PC-9 (cell line): ENCODE results near the gene FAM72B. TPM values are rescaled to one million over a fixed set of nuclear protein-coding genes. Genes with fewer than 3 reads are reported as not detected.
"Not testable (repeated sequence)": the region's sequence is repeated elsewhere in the genome, so short reads cannot be mapped to it uniquely, and the experiment has no call there.

ENCODE experiments used
- BruUV-seq: library from RNA; stranded (reverse); fragments of 400-500 nt; replicated peaks from 2 replicates; lab custom pipeline; 2021; lab: Mats Ljungman, UMichigan
- CTCF ChIA-PET: fragments of 300-600 bp; sonication (Branson Sonifier 250); formaldehyde crosslinking; loops from one replicate; lab custom pipeline; 2022; ENCODE audit warnings: antibody characterized with exemption; lab: Charles Lee
- POLR2A ChIA-PET: fragments of 300-600 bp; sonication (Branson Sonifier 250); formaldehyde crosslinking; loops from one replicate; lab custom pipeline; 2022; ENCODE audit warnings: antibody characterized with exemption; ENCODE audit not compliant: unreplicated experiment; lab: Charles Lee
- DNase-seq, 2 experiments: peaks; one replicate each; pipeline versions ENCODE4 v3.0.0 to v3.0.0-alpha.2; 2015 to 2022; ENCODE audit warnings: mixed read lengths in 1 of 2
- H2AFZ ChIP-seq: fragments of 200-600 bp; sonication (generic); 2 replicates; pipeline ENCODE4 v1.8.1; 2017; ENCODE audit warnings: antibody characterized with exemption
- H3F3A ChIP-seq: fragments of 200-600 bp; sonication (generic); 2 replicates; pipeline ENCODE4 v1.8.1; 2017; ENCODE audit warnings: antibody characterized with exemption, mild to moderate bottlenecking, low read depth; ENCODE audit not compliant: insufficient read depth
- H3K27ac ChIP-seq: fragments of 200-600 bp; sonication (generic); 2 replicates; pipeline ENCODE4 v1.6.1; 2016; ENCODE audit warnings: mixed run types
- H3K27me3 ChIP-seq: fragments of 200-600 bp; sonication (generic); 2 replicates; pipeline ENCODE4 v1.6.1; 2016; ENCODE audit warnings: low read depth, mixed run types; ENCODE audit not compliant: insufficient read depth
- H3K36me3 ChIP-seq: fragments of 200-600 bp; sonication (generic); 2 replicates; pipeline ENCODE4 v1.6.1; 2016; ENCODE audit warnings: low read depth, mixed run types
- H3K4me1 ChIP-seq: fragments of 200-600 bp; sonication (generic); replicated peaks from 2 replicates; pipeline ENCODE4 v1.6.1; 2016; ENCODE audit warnings: mixed run types; ENCODE audit not compliant: insufficient read depth
- H3K4me2 ChIP-seq: fragments of 200-600 bp; sonication (generic); 2 replicates; pipeline ENCODE4 v1.6.1; 2017; ENCODE audit warnings: mixed run types
- H3K4me3 ChIP-seq: fragments of 200-600 bp; sonication (generic); 2 replicates; pipeline ENCODE4 v1.6.1; 2016; ENCODE audit warnings: mixed run types
- H3K79me2 ChIP-seq: fragments of 200-600 bp; sonication (generic); 2 replicates; pipeline ENCODE4 v1.6.1; 2017; ENCODE audit warnings: low read depth, mixed run types
- H3K9me2 ChIP-seq: fragments of 200-600 bp; sonication (generic); 2 replicates; pipeline ENCODE4 v1.8.1; 2017; ENCODE audit warnings: mild to moderate bottlenecking; ENCODE audit not compliant: insufficient read depth
- H3K9me3 ChIP-seq: fragments of 200-600 bp; sonication (generic); 2 replicates; pipeline ENCODE4 v1.8.1; 2016; ENCODE audit warnings: low read depth; ENCODE audit not compliant: insufficient read depth
- H4K20me1 ChIP-seq: fragments of 200-600 bp; sonication (generic); 2 replicates; pipeline ENCODE4 v1.8.1; 2017; ENCODE audit not compliant: insufficient read depth
- intact Hi-C: fragments of 100-400 bp; cut with micrococcal nuclease; formaldehyde crosslinking; loops from one replicate; pipeline ENCODE4 v1.10.0; 2022; ENCODE audit not compliant: unreplicated experiment
- total RNA-seq: library from RNA; stranded (reverse); gene quantifications from 2 replicates; pipeline ENCODE4 v1.2.3, GENCODE V29; 2021

Gene FAM72B
- total RNA-seq, 1 experiment from 2014 or later, result 19.4 TPM

DNA sequence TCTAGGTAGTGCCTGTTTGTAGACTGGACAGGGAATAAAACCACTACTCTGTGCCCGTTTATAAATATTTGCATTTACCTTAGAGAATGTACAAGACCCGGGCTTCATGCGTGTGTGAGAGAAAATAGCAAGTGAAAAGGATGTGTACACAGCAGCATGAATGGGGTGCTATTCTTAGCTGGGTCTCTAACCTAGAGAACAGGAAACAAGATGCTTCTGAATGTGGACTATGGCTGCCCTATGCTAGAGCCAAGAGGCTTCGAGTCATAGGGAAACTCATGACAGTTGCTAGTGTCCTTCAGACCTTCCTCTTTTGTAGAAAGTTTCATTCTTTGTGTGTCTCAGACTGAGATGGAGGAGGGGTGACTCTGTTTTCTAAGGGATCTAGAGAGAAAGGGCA, 40.6 kb upstream of the FAM72B start:
- H3K27ac ChIP-seq, DNase-seq, H3K27me3 ChIP-seq, H3K36me3 ChIP-seq, H3K4me3 ChIP-seq, intact Hi-C loops, CTCF ChIA-PET, BruUV-seq, H3K9me2 ChIP-seq, H3K9me3 ChIP-seq, H4K20me1 ChIP-seq, H3F3A ChIP-seq, H3K4me2 ChIP-seq, H2AFZ ChIP-seq, H3K79me2 ChIP-seq, H3K4me1 ChIP-seq, POLR2A ChIA-PET: not testable (repeated sequence)

DNA sequence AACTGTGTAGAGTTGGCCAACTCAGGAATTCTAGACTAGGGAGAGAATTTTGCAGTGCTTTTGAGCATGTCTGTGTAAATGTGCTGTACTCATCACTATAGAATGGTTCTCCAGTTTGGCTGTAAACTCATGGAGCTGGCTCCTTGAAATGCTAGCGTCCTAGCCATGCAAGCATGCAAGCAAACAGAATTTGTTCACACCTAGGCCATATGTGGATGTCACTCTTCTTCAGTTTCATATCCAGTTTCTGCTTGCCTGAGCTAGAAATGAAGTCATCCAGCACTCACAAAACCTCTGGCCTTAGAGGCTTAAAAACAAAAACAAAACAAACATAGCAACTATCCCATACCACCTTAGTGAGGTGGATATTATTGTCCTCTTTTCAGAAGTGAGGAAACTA, 37.6 kb upstream of the FAM72B start:
- H3K9me3 ChIP-seq, H3K9me2 ChIP-seq, H3K27me3 ChIP-seq, H3F3A ChIP-seq, H3K27ac ChIP-seq, CTCF ChIA-PET, BruUV-seq, intact Hi-C loops, H4K20me1 ChIP-seq, POLR2A ChIA-PET, H3K4me2 ChIP-seq, H3K36me3 ChIP-seq, H2AFZ ChIP-seq, H3K4me3 ChIP-seq, H3K4me1 ChIP-seq: not testable (repeated sequence)
- DNase-seq, result peak in 1 of 2 experiments; percentile 15
- peaks cover 10% of the 10 kb centered on the region for H3K79me2 ChIP-seq

DNA sequence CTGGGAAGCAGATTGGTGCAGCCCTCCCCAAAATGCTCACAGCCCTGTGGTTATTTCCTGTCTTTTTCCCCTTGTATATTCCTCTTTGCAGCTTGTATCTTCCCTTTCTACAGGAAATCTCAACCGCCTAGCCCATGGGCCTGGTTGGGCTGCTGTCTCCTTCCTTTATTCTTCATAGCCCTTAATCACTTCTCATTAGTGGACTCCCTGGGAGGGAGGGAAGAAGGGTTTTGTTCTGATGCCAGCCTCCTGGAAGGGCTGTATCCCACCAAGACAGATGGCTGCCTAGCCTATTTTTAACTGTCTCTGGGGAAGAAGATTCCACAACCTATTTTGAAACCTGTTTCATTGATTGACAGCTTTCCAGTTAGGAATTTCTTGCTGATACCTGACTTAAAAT, 32.5 kb upstream of the FAM72B start:
- H4K20me1 ChIP-seq, POLR2A ChIA-PET, BruUV-seq: not testable (repeated sequence)

DNA sequence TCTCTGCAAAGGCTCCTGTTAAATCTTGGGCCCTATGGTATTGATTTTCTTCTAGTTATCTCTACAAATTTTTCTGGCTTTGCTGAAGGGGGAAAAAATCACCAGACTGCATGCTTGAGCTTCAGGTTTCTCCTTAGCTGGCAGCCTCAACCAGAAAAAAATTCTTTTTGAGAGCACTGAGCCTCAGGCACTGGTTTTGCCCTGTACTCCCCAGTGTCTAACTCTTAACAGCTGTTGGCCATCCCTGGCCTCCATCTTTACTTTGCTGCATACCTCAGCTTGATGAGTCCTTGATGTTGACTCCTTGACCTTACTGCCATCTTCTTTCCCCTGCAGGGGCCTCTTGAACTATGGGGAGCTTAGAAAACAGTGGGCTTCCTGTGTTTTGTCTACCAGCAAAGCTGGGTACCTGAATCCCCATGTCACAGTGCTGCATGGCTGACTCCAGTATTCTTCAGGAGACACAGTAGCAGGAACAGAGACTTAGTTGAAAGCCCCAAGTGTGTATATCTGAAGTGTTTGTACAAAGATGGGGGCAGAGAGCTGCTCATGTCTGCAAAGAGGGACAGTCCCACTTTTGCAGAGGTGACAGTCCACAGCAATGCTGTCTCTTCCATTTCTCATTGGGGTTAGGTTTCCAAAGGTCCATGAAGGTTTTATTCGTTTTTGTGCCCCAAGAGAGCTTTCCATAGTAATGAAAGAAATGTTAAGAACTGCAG, 31.7 kb upstream of the FAM72B start:
- H3K9me3 ChIP-seq, H3K27ac ChIP-seq, H3F3A ChIP-seq, intact Hi-C loops, H3K27me3 ChIP-seq, H3K4me2 ChIP-seq, DNase-seq, H3K4me3 ChIP-seq, H3K36me3 ChIP-seq, H2AFZ ChIP-seq, CTCF ChIA-PET, H4K20me1 ChIP-seq, BruUV-seq, POLR2A ChIA-PET, H3K9me2 ChIP-seq, H3K4me1 ChIP-seq, H3K79me2 ChIP-seq: not testable (repeated sequence)

More for the DNA sequence above, 32.5 kb upstream of the FAM72B start:
- H2AFZ ChIP-seq, H3K4me3 ChIP-seq, H3K4me1 ChIP-seq, H3K27me3 ChIP-seq, H3K9me3 ChIP-seq, intact Hi-C loops, H3F3A ChIP-seq, CTCF ChIA-PET, DNase-seq, H3K27ac ChIP-seq, H3K9me2 ChIP-seq, H3K79me2 ChIP-seq, H3K36me3 ChIP-seq, H3K4me2 ChIP-seq: not testable (repeated sequence)

DNA sequence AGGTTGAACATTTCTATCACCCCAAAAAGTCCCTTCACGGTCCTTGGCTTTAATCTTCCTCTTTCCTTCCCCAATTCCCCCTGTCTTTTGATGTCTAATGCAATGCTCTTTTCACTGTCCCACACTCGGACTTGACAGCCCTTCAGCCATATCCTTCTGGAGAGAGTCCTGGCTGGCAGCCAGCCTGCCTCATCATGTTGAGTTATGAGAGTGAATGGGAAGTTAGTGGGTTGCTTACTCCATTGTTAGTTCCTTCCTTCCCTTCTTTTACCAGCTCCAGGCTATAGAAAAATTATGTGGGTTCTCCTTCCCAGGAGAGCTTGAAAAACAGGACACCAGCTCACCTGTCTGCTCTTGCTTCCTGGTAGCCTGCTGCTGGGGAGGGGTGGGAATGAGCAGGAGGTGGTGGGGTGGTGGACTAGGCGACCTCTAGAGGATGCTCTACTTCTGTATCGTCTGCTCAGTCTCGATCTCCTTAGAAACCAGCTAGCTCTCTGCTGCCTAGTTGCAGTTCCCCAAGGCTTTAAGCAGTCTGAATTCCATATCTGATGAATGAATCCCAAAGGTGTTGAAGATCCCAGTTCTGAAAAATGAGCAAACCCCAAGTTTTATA, 30.5 kb upstream of the FAM72B start:
- BruUV-seq, H3K9me2 ChIP-seq, CTCF ChIA-PET, H3K27ac ChIP-seq, intact Hi-C loops, H3K36me3 ChIP-seq, H4K20me1 ChIP-seq, H3K4me2 ChIP-seq, H3F3A ChIP-seq, H2AFZ ChIP-seq, H3K27me3 ChIP-seq, H3K79me2 ChIP-seq, H3K4me3 ChIP-seq, POLR2A ChIA-PET, DNase-seq, H3K4me1 ChIP-seq, H3K9me3 ChIP-seq: not testable (repeated sequence)

DNA sequence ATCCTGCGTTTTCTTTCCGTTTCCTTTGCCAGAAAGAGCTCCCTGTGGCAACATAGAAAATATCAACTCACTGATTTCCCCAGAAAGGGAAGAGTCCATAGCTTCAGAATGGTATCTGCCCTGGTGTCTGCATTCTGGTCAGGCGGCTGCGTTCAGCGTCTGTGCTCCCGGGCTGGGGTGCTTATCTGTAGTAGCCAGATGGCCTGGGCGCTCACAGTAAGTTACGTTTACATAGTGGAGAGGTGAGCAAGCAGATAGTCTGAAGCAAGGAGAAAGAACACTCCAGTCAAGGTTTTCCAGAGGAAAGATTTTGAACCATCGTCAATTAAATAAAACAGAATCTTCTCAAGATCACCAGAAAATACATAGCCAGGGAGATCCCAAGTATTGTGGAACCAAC, 29.4 kb upstream of the FAM72B start:
- H2AFZ ChIP-seq, H3K36me3 ChIP-seq, H3K27me3 ChIP-seq, H4K20me1 ChIP-seq, CTCF ChIA-PET, H3K4me1 ChIP-seq, H3F3A ChIP-seq, H3K79me2 ChIP-seq, BruUV-seq, intact Hi-C loops, H3K27ac ChIP-seq, H3K9me3 ChIP-seq, H3K4me2 ChIP-seq, DNase-seq, H3K4me3 ChIP-seq, POLR2A ChIA-PET, H3K9me2 ChIP-seq: not testable (repeated sequence)

DNA sequence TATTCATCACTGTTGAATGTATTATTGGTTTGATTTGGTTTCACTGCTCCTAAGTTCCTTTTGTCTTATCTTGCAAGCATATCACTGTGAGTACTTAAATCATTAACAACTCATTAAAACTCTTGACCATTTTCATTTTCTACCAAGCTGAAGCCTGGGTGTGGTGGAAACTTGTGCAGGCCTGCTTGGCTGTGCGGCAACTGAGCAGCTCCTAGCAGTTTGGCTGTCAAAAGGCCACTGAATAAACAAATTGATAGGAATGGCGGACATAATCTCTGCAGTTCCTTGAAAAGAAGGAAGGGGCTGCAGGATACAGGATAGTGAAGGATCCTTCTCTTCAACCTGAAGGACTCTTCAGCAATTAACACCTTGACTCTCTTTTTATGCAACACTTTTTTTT, 26.6 kb upstream of the FAM72B start:
- H4K20me1 ChIP-seq, H3K9me2 ChIP-seq, H3K4me3 ChIP-seq, intact Hi-C loops, H3F3A ChIP-seq, H3K36me3 ChIP-seq, BruUV-seq, DNase-seq, H3K9me3 ChIP-seq, H3K4me1 ChIP-seq, H2AFZ ChIP-seq, CTCF ChIA-PET, H3K27me3 ChIP-seq, H3K79me2 ChIP-seq, POLR2A ChIA-PET, H3K4me2 ChIP-seq, H3K27ac ChIP-seq: not testable (repeated sequence)
